CD4-positive, alpha-beta T cell (primary cell): ENCODE data around the gene HYKK. TPM values are rescaled to one million over a fixed set of nuclear protein-coding genes. Genes with fewer than 3 reads are reported as not detected.

Experiments used
- ATAC-seq: fragments of 200-7000 bp; cut with Tn5 transposase; one replicate; pipeline ENCODE4 v1.10.0; 2022; ENCODE audit warnings: mild to moderate bottlenecking; ENCODE audit not compliant: poor library complexity
- CTCF ChIA-PET: fragments of 350-600 bp; sonication (Branson Sonifier 250); formaldehyde crosslinking; loops from one replicate; lab custom pipeline; 2021; ENCODE audit warnings: antibody characterized with exemption, inconsistent platforms; lab: Charles Lee
- POLR2A ChIA-PET: fragments of 350-600 bp; sonication (Branson Sonifier 250); formaldehyde crosslinking; loops from one replicate; lab custom pipeline; 2021; ENCODE audit warnings: antibody characterized with exemption, inconsistent platforms; lab: Charles Lee
- DNase-seq, 14 experiments: peaks; one replicate each; pipeline ENCODE4 v3.0.0-alpha.2; 2013 to 2020; ENCODE audit warnings: mixed read lengths in 2 of 14
- H3K27ac ChIP-seq, 2 donors: one replicate each; pipeline versions ENCODE4 v1.5.1 to v1.7.0; 2013; ENCODE audit warnings: low read length in 2 of 2, low read depth in 1 of 2, mild to moderate bottlenecking in 1 of 2
- H3K27me3 ChIP-seq, 2 experiments: 1 replicate in 1 of 2; 2 replicates in 1 of 2; pipeline versions ENCODE4 v1.6.1 to v1.7.0; 2013; ENCODE audit warnings: low read length in 2 of 2, control low read depth in 1 of 2, mild to moderate bottlenecking in 1 of 2, moderate library complexity in 1 of 2; ENCODE audit not compliant: insufficient read depth in 2 of 2, control insufficient read depth in 1 of 2
- H3K36me3 ChIP-seq: one replicate; pipeline ENCODE4 v1.6.1; 2013; ENCODE audit warnings: low read length, control low read depth; ENCODE audit not compliant: insufficient read depth
- H3K4me1 ChIP-seq: one replicate; pipeline ENCODE4 v1.6.1; 2013; ENCODE audit warnings: low read length, control low read depth; ENCODE audit not compliant: insufficient read depth
- H3K4me3 ChIP-seq: one replicate; pipeline ENCODE4 v1.5.1; 2013; ENCODE audit warnings: mild to moderate bottlenecking, low read length, moderate library complexity
- H3K9me3 ChIP-seq, 2 experiments: 1 replicate in 1 of 2; 2 replicates in 1 of 2; pipeline versions ENCODE4 v1.6.1 to v1.7.0; 2013; ENCODE audit warnings: low read length in 2 of 2, mild to moderate bottlenecking in 2 of 2, control low read depth in 1 of 2, moderate library complexity in 1 of 2; ENCODE audit not compliant: control insufficient read depth in 1 of 2, insufficient read depth in 1 of 2
- H3K27ac Mint-ChIP-seq: one replicate; pipeline ENCODE4 v1.8.0; 2020; ENCODE audit warnings: mixed read lengths
- H3K27me3 Mint-ChIP-seq: one replicate; pipeline ENCODE4 v1.8.0; 2021; ENCODE audit warnings: mixed read lengths
- H3K36me3 Mint-ChIP-seq: one replicate; pipeline ENCODE4 v1.8.0; 2021; ENCODE audit warnings: low read depth, mixed read lengths
- H3K4me1 Mint-ChIP-seq: one replicate; pipeline ENCODE4 v1.8.0; 2021; ENCODE audit warnings: low read depth, mixed read lengths
- H3K4me3 Mint-ChIP-seq: one replicate; pipeline ENCODE4 v1.8.0; 2020; ENCODE audit warnings: mild to moderate bottlenecking, mixed read lengths
- H3K9me3 Mint-ChIP-seq: one replicate; pipeline ENCODE4 v1.8.0; 2020; ENCODE audit warnings: mixed read lengths
- CTCF ChIP-seq: fragments of 200-600 bp; IDR thresholded peaks from one replicate; pipeline ENCODE4 v1.8.0; 2022; ENCODE audit warnings: antibody characterized with exemption, mild to moderate bottlenecking
- intact Hi-C, 2 experiments: fragments of 100-400 bp; cut with DNase I in 1 of 2; cut with micrococcal nuclease in 1 of 2; formaldehyde crosslinking; loops; one replicate each; pipeline versions ENCODE4 v1.15.1 to v1.9.0; 2023 to 2025; cut with DNase I, micrococcal nuclease
- total RNA-seq, 174 experiments: library from RNA in 2 of 174; stranded (reverse) in 2 of 174; gene quantifications; one replicate each; pipeline ENCODE4 v1.2.3 and lab custom pipeline; 2021 to 2026

HYKK gene
- total RNA-seq, 2 experiments from 2014 or later: 1.8 to 2.3 TPM

GRCh38 chr15:78481917-78482316 lies 25.5 kb upstream of the HYKK start:
- no peak overlapping the region for H3K27ac Mint-ChIP-seq
- H3K4me3 ChIP-seq: no peak overlapping the region
- ChIA-PET POLR2A (no interaction called here), CTCF (no interaction called here)
- H3K9me3 ChIP-seq: no peaks in the 10 kb centered on the region
- H3K4me3 Mint-ChIP-seq: no peak overlapping the region
- H3K4me1 ChIP-seq: no peaks in the 10 kb centered on the region
- TF ChIP-seq CTCF: no peak
- no peaks in the 10 kb centered on the region for H3K27me3 Mint-ChIP-seq
- DNase-seq: no peak
- no peaks in the 10 kb centered on the region for H3K4me1 Mint-ChIP-seq
- H3K36me3 Mint-ChIP-seq: peaks cover 80% of the 10 kb centered on the region
- intact Hi-C loops: no loop called here
- H3K27ac ChIP-seq: no peak overlapping the region
- no peaks in the 10 kb centered on the region for H3K9me3 Mint-ChIP-seq
- no peaks in the 10 kb centered on the region for H3K27me3 ChIP-seq
- no peak for ATAC-seq
- H3K36me3 ChIP-seq: peaks cover 53% of the 10 kb centered on the region

GRCh38 chr15:78492872-78493271 lies 14.5 kb upstream of the HYKK start:
- no peaks in the 10 kb centered on the region for H3K27me3 ChIP-seq

GRCh38 chr15:78501857-78502256 lies 5.5 kb upstream of the HYKK start:
- DNase-seq: no peak
- ChIA-PET POLR2A (no interaction called here), CTCF (no interaction called here)
- H3K27me3 Mint-ChIP-seq: no peaks in the 10 kb centered on the region
- Histone ChIP-seq H3K27me3 (no peaks in the 10 kb centered on the region), H3K4me1 (peaks cover under 1% of the 10 kb centered on the region), H3K9me3 (peaks cover 0 to 5% of the 10 kb centered on the region in 2 experiments), H3K36me3 (peaks cover 26% of the 10 kb centered on the region), H3K27ac (no peak overlapping the region), H3K4me3 (no peak overlapping the region)
- H3K27ac Mint-ChIP-seq: no peak overlapping the region
- no peak overlapping the region for H3K4me3 Mint-ChIP-seq
- no peak for ATAC-seq
- intact Hi-C loops: no loop called here
- peaks cover 9% of the 10 kb centered on the region for H3K4me1 Mint-ChIP-seq
- H3K9me3 Mint-ChIP-seq: peaks cover 3% of the 10 kb centered on the region
- TF ChIP-seq CTCF: no peak
- peaks cover 46% of the 10 kb centered on the region for H3K36me3 Mint-ChIP-seq

More at GRCh38 chr15:78492872-78493271, 14.5 kb upstream of the HYKK start:
- intact Hi-C loops: no loop called here
- H3K36me3 ChIP-seq: peaks cover 79% of the 10 kb centered on the region
- Mint-ChIP-seq H3K27me3 (no peaks in the 10 kb centered on the region), H3K9me3 (no peaks in the 10 kb centered on the region), H3K27ac (peak overlapping the region; percentile 4), H3K4me1 (peaks cover 14% of the 10 kb centered on the region), H3K4me3 (no peak overlapping the region), H3K36me3 (peaks cover 90% of the 10 kb centered on the region)
- CTCF ChIA-PET: no interaction called here
- DNase-seq (no peak), ATAC-seq (no peak)
- POLR2A ChIA-PET: no interaction called here
- H3K4me3 ChIP-seq: no peak overlapping the region
- H3K27ac ChIP-seq: no peak overlapping the region
- H3K4me1 ChIP-seq: no peaks in the 10 kb centered on the region
- no peak for TF ChIP-seq CTCF
- H3K9me3 ChIP-seq: no peaks in the 10 kb centered on the region
